Left lobe of liver (tissue), 2 donors: Measurements from ENCODE around the gene B3GAT3. TPM values are rescaled to one million over a fixed set of nuclear protein-coding genes. Genes with fewer than 3 reads are reported as not detected.
A peak's percentile ranks its signal among the peaks of the same experiment; 100 is the strongest.
"Not testable (repeated sequence)": the region's sequence is repeated elsewhere in the genome, so short reads cannot be mapped to it uniquely, and the experiment has no call there.

Experiments
- ATAC-seq: fragments of 200-7000 bp; cut with Tn5 transposase; one replicate; pipeline ENCODE4 v1.9.1; 2020; ENCODE audit warnings: mild to moderate bottlenecking, moderate library complexity
- DNase-seq: peaks from one replicate; pipeline ENCODE4 v3.0.0-alpha.2; 2020; ENCODE audit warnings: low spot score
- total RNA-seq: library from RNA; stranded (reverse); gene quantifications from one replicate; pipeline ENCODE4 v1.2.1, GENCODE V29; 2021
- donor health status: DM: no; HTN: no; CAD: no; lungs with moderate emphysema.
- donor health status: DM: no; HTN: yes; CAD: no.

The B3GAT3 gene
- total RNA-seq, 1 donor from 2014 or later = 16.8 TPM

DNA sequence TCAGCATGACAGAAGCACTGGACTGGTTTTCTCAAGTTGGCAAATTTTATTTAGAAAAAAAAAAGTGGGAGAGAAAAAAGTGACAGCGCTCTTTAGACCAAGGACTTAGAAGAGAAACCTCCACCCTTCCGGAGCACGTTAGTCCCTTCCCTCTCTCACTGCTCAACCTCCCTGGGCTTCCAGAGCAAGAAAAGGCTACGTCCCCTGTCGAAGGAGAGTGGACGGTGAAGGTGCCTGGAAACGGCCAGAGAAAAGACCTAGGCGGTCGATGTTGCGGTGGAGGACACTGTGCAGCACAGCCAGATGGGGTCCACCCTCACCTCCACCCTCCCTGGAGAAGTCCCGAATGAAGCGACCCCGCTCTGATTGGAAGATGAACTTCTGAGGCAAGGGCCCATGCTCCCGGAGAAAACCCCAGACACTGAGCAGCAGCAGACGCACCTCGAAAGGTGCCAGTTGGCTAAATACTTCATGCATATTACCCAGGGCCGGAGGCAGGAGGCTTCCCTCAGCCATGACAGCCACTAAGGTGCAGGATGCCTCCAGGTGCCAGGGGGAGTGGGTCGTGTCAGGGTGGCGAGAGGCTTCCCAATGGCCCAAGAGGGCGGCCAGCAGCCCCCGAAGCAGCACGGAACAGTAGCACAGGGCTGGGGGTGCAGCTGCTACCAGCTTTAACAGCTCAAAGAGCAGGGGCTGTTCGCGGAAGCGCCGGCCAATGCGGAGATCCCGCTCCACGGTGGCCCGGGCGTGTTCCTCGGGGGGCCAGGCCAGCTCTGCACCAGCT lies 25.2 kb upstream of the B3GAT3 start:
- DNase-seq = no peak
- peak; percentile 10 for ATAC-seq

DNA sequence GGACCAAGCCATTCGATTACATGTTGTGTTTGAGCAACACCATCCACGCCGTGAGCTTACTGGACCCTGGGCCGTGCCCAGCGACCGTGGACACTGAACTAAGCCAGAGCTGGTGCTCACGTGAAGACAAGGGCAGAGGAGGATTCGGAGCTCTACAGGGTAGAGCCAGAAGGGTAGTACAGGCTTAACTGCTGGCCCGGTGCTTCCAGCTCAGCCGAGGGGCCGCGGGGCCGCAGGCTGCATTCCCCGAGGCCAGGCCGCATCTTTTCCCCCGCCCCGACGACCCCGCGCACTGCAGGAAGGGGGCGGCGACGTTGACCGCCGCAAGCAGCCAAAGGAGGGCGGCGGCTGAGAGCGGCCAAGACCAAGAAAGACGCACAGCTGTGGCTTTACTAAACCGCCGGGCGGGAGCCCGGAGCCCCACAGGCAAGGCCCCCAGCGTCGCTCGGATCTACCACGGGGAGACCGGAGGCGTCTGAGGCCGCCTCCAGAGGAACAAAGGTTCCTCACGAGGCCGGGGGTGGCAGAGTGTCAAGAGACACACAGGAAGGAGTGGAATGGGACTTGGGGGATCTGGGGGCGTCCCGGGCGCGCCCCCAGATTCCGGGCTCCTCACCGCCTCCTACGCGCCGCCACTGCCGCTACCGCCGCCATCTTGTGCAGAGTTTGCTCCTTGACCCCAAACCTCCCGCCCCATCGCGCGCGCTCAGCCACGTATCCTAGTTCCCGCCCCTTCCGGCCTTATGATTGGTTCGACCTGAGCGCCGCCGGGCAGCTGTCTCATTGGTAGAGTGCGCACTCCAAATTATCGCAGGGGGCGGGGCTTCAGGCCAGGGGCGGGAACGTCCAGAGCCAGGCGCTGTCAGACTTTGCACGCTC lies 24.4 kb upstream of the B3GAT3 start, which contains the start of gene GANAB:
GANAB (minus strand) TSS at position 668 of the 879 bp plus-strand sequence; CDS start at position 654, 14 bp downstream.
- ATAC-seq = peak; percentile 93
- DNase-seq = peak; percentile 99

DNA sequence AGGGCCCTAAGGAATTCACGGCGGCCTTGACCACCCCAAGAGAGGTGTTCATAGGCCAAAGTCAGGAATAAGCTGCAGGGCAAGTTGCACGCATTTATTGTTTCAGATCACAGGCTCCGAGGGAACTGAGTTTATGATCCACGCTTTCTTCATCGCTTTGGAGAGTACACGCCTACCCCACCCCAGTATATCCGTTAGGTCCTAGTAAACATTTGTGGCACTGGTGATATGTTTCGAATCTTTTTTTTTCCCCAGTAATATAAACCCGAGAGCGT lies 23.8 kb upstream of the B3GAT3 start:
- DNase-seq (no peak), ATAC-seq (no peak)

DNA sequence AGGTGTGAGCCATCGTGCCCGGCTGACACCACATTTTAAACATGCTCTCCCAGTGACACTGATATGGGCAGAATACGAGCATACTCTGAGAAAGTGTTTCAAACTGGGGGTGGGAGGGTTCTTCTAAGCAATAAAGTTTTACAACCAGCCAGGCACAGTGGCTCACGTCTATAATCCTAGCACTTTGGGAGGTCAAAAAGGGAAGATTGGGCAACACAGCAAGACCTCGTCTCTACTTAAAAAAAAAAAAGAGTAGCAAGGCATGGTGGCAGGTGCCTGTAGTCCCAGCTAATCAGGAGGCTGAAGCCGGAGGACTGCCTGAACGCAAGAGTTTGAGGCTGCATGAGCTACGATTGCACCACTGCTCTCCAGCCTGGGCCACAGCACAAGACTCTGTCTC lies 22.4 kb upstream of the B3GAT3 start:
- DNase-seq (no peak), ATAC-seq (no peak)

DNA sequence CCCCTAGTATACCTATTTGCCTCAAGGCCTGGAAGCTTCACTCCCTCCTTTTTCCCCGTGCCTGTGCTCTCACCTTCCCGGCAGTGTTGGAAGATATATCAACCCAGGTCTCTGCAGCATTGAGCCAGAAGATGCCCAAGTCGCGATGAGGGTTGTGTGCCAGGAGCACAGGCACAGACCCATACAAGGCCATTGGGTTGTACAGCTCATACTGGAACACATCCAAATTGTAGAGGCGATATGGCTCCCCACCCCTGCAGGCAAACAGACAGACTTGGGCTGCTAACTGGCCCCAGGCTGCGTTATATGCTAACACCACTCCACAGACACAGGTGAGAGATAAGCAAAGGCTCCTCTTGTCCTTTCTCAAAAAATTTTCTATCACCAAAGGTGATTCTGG lies 10.7 kb upstream of the B3GAT3 start:
- ATAC-seq (no peak), DNase-seq (no peak)

DNA sequence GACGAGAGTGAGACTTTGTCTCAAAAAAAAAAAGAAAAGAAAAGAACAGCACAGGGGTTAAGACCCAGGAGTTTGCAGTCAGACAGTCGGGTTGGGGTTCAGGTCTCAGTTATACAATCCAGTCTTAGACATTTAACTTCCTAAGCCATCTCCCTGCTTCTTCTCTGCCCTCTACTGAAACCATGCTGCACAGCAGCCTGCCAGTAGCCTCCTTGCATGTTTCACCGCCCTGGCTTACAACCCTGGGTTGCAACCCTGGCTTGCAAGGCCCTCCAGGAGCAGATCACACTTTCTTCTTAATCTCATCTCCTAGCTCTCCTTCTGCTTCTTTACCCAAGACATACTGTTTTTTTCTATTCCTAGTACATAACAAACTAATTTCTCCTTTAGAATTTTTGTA lies 5.9 kb upstream of the B3GAT3 start:
- ATAC-seq (peak; percentile 31), DNase-seq (no peak)

DNA sequence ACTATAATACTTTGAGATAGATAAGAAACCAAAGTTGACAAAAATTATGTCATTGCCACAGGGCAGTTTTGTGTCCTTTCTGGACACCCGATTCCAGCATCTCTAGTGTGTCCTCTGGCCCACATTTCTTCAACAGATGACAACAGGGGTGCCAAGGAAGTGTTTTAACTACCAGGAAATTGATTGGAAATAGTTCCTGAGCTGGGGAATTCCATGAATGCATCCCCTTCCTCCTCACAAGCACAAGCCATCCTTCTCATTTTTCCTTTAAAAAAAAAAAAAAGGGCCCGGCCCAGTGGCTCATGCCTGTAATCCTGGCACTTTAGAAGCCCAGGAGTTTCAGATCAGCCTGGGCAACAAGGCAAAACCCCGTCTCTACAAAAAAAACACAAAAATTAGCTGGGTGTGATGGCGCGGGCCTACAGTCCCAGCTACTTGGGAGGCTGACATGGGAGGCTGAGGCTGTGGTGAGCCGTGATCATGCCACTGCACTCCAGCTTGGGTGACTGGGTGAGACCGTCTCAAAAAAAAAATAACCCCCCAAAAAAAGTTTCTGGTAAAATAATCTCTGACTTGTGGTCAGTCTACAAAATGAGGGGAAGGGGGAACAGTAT lies 797 bp upstream of the B3GAT3 start:
- ATAC-seq (no peak), DNase-seq (no peak)

DNA sequence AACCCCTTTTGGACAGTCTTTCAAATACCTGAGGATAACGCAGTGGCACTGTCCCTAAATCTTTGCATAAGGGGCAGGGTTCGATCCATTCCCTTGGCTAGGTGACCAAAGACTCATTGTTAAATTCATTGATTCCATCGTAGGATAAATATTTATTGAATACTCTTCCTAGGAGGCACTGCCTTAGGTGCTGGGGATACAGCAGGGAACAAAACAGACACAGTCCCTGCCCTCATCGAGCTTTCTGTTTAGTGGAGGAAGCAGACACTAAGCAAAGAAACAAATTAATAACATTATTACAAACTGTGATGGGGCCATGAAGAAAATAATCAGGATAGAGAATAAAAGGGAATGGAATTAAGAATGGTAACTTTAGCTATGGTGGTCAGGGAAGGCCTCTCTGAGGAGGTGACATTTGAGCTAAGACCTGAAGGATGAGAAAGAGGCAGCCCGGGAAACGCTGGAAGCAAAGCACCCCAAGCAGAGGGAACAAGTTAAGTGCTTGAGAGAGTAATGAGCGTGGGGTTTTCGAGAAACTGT lies 689 bp downstream of the B3GAT3 start:
- no peak for ATAC-seq

DNA sequence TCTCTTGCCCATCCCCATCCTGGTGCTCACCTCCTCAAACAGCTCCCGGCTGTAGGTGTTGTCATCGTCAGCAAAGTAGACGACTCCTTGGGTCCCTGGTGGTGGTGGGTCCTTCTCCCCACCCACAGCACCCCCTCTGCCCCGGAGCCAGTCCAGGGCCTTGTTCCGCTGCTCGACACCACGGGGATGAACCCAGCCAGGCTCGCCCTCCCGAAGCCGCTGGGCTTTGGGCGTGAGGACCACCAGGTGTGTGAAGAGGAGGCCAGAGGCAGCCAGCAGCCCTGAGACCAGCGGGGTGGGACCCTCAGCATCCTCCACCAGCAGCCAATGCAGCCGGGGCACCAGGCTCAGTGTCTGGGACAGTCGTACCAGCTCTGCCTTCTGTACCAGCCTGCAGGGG lies 4.8 kb downstream of the B3GAT3 start:
- DNase-seq, ATAC-seq: not testable (repeated sequence)

More for the DNA sequence above, 689 bp downstream of the B3GAT3 start:
- no peak for DNase-seq

DNA sequence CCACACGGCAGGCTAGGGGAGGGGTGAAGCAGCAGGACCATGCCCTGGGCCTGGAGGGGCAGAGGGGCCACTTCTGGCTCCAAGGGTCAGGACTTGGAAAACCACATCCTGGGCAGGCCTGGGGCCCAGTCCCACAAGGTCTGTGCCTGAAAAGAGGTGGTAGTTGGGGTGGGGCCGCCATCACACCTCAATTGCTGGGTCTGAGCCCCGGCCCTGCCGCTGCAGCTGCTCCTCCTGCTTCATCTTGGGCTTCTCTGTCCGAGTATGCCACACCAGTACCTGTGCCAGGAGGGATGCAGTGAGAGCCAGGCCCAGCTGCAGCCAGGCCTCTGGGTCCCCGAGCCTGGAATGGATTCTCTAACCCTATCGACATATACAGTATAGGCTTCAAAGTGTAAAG lies 6.3 kb downstream of the B3GAT3 start:
- no peak for DNase-seq
- no peak for ATAC-seq

DNA sequence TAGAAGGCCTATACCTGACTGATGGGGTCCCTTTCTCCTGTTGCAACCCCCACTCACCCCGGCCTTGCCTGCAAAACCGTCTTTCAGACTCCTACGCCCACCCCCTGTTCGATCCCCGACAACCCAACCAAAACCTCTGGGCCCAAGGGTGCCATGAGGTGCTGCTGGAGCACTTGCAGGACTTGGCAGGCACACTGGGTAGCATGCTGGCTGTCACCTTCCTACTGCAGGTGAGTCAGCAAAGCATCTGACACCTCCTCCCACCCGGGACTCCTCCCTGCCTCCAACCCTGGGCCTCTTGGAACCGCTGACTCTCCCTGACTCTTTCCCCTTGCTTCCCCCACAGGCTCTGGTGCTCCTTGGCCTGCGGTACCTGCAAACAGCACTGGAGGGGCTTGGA lies 7.5 kb downstream of the B3GAT3 start:
- DNase-seq (no peak), ATAC-seq (no peak)

DNA sequence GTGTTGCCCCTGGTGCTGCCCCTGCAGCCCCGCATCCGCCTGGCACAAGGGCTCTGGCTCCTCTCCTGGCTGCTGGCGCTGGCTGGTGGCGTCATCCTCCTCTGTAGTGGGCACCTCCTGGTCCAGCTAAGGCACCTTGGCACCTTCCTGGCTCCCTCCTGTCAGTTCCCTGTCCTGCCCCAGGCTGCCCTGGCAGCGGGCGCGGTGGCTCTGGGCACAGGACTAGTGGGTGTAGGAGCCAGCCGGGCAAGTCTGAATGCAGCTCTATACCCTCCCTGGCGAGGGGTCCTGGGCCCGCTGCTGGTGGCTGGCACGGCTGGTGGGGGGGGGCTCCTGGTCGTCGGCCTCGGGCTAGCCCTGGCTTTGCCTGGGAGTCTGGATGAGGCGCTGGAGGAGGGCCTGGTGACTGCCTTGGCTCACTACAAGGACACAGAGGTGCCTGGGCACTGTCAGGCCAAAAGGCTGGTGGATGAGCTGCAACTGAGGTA lies 8.5 kb downstream of the B3GAT3 start:
- DNase-seq = no peak
- ATAC-seq = peak; percentile 24

DNA sequence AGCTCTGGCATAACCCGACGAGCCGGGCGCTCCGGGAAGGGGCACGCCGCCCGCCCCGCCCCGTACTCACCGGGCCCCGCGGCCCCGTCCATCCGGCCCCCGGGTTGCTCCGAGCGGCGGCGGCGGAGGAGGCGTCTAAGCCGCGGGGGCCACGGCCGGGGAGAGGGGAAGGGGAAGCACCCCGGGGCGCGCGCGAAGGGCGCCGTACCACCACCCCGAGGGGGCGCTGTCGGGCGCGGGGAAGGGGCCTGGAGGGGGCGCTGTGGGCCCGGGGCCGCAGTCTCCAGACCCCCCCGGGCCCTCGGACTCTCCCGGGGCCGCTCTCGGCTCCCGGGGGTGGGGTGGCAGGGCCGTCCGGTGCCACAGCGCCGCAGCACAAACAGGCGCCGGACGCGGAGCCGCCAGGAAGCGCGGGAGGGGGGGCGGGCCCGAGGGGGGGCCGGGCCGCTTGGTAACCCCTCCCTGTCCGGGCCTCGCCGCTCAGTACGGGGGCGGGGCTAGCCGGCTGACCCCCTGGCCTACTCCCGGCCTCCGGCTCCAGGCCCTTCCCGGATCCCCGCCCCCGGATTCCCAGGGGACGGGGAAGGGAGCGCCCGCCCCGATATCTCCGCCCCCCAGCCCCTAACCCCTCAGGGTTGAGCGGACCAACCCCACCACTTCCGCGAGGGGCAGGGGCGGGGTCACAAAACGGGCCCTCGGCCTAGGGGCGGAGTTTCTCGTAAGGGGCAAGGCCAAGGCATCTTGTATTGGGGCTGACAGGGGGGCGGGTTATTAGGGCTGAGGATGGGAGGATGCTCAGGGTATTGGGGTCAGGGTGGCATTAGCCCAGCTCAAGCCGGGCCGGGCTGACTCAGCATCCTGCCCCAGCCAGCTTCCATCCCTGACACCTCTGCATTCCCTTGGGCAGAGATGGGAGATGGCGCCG lies 9.2 kb downstream of the B3GAT3 start, which contains the start of the genes EML3 and ROM1:
EML3 (minus strand) TSS at position 410 of the 925 bp plus-strand sequence; CDS start at position 92, 318 bp downstream.
ROM1 (plus strand) TSS at position 892 of the 925 bp plus-strand sequence; CDS start at position 917, 25 bp downstream.
- DNase-seq (peak; percentile 87), ATAC-seq (peak; percentile 87)

DNA sequence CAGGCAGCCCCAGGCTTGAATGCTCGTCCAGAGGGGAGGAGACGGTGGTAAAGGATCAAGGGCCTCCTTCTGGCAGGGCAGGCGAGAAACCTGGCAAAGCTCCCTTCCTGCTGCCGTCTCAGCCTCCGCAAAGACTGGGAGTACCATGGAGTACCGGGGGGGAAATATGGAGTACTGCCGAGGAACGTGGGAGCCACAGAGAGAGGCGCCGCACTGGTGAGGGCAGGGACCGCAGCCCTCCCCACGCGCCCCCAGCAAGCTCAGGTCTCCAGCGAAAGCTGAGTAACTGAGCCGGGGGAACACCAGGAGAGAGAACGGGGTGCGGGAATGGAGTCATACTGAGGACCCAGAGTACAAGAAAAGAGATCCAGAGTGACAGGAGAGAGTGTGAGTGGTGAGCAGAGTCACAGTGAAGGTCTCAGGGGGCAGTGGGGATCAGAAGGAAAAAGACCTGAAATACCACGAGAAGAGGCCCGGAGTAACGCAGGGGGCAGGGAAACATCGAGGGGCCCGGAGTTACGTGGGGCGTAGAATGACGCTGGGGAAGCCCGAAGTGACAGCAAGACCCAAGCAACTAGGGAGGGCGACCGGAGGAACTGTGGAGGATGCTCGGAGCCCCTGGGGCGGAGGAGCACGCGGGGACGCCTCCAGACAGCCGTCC lies 10.0 kb downstream of the B3GAT3 start:
- DNase-seq (no peak), ATAC-seq (no peak)

DNA sequence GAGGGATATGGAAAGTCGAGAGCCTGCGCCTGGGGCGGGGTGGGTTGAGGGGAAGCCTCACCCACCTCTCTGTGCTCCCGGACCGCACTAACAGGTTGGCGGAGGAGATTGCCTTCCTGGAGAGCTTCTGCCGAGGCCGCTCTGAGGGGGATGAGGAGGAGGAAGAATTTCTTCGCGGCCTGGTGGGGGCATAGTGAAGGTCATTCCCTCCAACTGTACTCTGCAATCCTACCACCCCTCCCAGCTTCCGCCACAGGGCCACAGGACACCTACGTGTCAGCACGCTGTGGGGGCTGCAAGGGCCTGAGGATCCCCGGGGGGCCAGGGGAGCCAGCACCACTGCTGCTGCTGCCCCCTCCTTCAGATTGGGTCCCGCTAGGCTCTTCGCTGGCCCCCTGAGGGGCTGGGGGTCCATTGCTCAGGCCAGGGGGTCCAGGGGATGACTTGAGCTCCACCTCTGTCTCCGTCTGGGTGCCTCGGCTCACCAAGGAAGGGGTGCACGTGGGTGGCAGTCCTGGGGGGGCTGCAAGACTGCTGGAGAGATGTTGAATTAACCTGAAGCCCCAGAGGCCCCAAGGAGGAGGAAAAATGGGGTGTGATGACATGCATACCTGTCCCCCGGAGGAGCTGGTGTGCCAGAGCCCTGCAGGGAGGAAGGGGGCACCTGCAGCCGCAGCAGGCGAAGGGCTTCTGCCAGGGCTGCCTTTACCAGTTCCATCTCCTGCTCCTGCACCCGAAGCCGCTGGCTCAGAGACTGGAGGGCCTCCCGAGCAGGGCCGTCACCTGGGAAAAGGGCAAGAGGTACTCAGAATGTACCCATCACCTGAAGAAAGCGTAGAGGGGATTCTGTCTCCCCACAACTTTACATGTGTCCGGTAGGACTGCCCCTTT lies 10.7 kb downstream of the B3GAT3 start:
- no peak for ATAC-seq
- DNase-seq = no peak

DNA sequence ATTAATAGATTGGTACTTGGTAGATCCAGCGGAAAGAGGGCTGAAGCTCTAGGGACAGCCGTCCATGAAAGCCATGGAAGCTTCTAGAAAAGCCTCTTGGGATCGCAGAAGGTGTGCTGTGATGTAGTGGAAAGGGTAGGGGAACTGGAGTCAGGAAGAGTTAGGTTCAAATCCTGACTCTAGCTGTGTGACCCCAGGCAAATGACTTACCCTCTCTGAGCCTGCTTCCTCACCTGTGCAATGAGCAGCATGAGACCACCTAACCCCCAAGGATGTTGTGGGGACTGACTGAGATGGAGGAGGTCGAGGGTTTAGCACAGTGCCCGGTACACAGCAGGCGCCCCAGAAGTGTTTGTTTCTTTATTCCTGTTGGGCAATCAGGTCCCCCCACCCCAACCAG lies 11.4 kb downstream of the B3GAT3 start:
- no peak for DNase-seq
- ATAC-seq = no peak

DNA sequence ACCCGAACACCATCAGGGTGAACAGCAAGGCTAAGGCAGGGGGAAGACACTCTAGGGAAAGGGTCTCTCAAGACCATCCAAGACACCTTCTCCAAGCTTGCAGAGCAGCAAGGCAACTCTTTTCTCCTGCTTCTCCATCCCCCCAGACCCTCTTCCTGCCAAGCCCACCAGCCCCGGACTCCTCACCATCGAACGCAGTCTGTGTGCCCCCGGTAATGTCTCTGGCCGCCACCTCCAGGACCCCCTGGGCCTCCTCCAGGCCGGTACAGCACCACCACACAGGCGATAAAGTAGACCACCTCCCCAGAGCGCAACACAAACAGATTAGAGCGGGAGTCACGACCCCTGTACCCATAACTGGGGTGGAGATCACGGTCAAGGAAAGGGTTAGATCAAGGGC lies 13.0 kb downstream of the B3GAT3 start:
- ATAC-seq = no peak
- DNase-seq = no peak

DNA sequence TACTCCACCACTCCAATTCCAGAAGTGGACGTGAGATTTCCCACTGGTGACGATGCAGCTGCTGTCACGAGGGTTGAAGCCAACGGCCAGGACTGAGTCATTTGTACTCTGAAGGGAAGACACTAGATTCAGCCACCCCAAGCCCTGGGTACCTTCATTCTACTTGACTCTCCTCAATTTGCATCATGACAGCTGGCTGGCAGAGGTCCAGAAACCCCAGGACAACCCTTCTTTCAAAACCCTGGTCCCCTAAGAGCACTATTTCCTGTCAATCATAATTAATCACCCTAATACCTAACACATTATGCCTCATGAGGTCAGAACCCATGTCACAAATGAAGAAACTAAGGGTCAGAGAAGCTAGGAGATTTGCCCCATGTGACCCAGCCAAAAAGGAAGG lies 14.1 kb downstream of the B3GAT3 start:
- no peak for ATAC-seq
- no peak for DNase-seq
